RWPE1 (cell line): ENCODE data around the gene TRIM3.

ENCODE experiments used
- CTCF ChIA-PET: fragments of 350-600 bp; sonication (Branson Sonifier 250); formaldehyde crosslinking; extraction: SDS; loops from one replicate; lab custom pipeline; 2021; lab: Yijun Ruan, JAX
- POLR2A ChIA-PET: fragments of 400-600 bp; formaldehyde crosslinking; extraction: SDS; loops from one replicate; lab custom pipeline; 2020; ENCODE audit warnings: antibody characterized with exemption; ENCODE audit not compliant: low non-redundant PET; lab: Yijun Ruan, JAX
- DNase-seq: peaks from one replicate; pipeline ENCODE4 v3.0.0; 2012; ENCODE audit warnings: low spot score
- H3K27ac ChIP-seq: fragments of 450-650 bp; 2 replicates; pipeline ENCODE4 v1.5.1; 2017
- CTCF ChIP-seq: fragments of 450-650 bp; conservative IDR thresholded peaks from 2 replicates; pipeline ENCODE4 v1.5.1; 2017; ENCODE audit warnings: low read depth, mild to moderate bottlenecking

Gene TRIM3

GRCh38 chr11:6482441-6482840, 8.7 kb upstream of the TRIM3 start:
- H3K27ac ChIP-seq, result no peak overlapping the region
- POLR2A ChIA-PET, result no interaction called here
- CTCF ChIA-PET, result no interaction called here
- TF ChIP-seq CTCF, result no peak
- no peak for DNase-seq

DNA sequence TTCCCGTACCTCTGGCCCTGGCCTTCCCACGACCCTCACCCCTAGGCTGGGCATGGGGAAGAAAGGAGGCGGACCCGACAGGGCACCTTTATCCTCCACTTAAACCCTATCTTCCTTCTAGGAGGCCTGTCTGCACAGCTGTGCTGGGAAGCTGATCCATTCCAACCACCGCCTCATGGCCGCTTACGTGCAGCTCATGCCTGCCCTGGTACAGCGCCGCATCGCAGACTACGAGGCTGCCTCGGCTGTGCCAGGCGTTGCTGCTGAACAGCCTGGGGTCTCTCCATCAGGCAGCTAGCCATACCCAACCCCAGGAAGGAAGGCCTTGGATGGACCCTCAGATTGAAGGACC, 8.2 kb upstream of the TRIM3 start:
- no peak for TF ChIP-seq CTCF
- DNase-seq, result no peak
- POLR2A ChIA-PET, result no interaction called here
- CTCF ChIA-PET, result no interaction called here
- H3K27ac ChIP-seq, result peak overlapping the region; percentile 83

DNA sequence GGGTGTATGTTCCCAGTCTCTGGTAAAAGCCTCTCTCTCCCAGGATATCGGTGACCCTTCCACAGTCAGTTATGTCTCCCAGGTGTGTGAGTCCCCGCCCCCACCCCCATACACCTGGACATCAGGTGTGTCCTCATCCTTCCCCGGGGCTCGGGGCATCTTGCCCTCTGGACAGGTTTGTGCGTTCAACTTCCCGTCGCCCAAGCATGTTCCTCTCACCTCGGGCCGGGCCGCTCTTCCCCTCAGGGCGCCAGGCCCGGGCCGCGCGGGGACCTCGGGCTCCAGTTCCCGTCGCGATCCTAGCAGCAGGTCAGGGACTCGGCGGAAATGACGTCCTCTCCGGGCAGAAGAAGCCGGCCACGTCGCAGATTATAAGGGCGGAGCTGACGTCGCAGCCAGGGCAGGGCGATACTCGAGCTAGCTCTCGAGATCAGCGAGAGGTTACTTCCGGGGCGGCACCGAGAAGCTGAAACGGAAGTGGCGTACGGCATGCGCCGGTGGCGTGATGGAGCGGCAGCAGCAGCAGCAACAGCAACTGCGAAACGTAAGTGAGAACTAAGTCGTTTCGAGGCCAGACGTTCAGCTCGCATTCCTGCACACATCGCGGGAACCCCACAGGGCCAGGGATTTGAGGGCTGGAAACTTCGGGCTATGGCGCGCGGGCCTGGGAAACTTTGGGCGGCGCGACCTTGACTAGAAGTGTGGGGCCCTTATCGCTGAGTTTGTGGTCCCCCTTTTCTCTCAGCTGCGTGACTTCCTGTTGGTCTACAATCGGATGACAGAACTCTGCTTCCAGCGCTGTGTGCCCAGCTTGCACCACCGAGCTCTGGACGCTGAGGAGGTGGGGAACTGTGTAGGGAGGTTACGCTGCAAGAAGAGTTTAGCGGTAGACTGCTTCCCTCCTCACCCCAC, 7.5 kb upstream of the TRIM3 start, which contains the start of the genes ARFIP2 and TIMM10B:
ARFIP2 (minus strand) TSS at position 320 of the 912 bp plus-strand sequence. CDS start 910 bp downstream, outside the sequence.
TIMM10B (plus strand) TSS at position 490 of the 912 bp plus-strand sequence; CDS start at position 506, 16 bp downstream.
- POLR2A ChIA-PET, result interaction anchor here (0.6 to 0.9 kb wide), 2 partner anchors 20 to 122 kb away, joined by 3 to 4 read pairs; partner anchors contain the start of genes ILK and RRP8
- H3K27ac ChIP-seq, result peak within 1 kb of the TSS; percentile 83
- no peak for TF ChIP-seq CTCF
- peak; percentile 97 for DNase-seq
- CTCF ChIA-PET, result interaction anchor here (0.6 kb wide), 1 partner anchor 1774 kb away, joined by 3 read pairs; no protein-coding TSS in a partner anchor

DNA sequence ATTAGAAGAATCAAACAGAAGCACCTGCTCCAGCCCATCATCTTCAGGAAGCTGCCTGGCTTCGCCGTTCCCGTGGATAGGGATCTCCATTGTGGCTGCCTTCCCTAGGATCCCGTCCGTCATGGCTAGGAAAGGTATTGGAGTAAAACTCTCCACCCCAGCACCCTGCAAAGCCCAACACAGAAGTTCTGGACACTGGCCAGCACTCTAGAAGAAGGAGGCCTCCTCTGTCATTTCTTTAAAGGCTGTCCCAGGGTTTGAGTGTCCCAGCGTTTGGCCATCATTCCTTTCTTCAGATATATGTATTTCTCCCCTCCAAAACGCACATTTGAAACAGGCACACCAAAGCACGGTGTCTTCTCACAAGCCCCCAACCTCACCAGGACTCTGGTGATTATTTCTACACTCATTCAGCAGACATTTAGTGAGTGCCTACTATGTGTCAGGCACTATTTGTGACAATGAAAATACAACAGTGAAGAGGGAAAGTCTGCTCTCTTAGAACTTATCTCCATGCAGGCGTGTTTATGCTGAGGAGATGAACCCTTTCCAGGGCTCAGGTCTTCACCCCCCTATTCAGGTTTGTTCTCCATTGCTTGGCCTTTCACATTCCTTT, 6.7 kb upstream of the TRIM3 start:
- no peak for DNase-seq
- ChIA-PET POLR2A (no interaction called here), CTCF (no interaction called here)
- H3K27ac ChIP-seq, result peak overlapping the region; percentile 83
- TF ChIP-seq CTCF, result no peak

DNA sequence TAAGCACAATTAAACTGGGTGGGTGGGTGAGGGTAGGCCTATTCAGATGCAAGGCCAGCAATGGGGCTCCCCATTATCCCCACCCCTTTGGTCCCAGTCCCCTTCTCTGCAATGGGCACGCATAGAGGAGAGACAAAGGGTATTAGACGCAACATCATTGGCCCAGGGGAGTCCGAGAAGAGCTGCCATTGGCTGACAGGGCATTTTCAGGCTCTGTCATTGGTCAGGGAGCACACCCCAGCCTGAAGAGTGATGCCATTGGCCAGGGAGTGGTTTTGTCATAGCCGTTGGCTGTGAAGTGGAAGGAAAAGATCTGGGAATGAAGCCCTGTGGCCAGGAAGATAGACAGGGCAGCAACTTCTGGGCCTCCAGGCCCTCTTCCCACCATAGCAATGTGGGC, 2.8 kb upstream of the TRIM3 start:
- no peak for TF ChIP-seq CTCF
- POLR2A ChIA-PET, result no interaction called here
- CTCF ChIA-PET, result no interaction called here
- no peak for DNase-seq
- H3K27ac ChIP-seq, result peak overlapping the region; percentile 86

DNA sequence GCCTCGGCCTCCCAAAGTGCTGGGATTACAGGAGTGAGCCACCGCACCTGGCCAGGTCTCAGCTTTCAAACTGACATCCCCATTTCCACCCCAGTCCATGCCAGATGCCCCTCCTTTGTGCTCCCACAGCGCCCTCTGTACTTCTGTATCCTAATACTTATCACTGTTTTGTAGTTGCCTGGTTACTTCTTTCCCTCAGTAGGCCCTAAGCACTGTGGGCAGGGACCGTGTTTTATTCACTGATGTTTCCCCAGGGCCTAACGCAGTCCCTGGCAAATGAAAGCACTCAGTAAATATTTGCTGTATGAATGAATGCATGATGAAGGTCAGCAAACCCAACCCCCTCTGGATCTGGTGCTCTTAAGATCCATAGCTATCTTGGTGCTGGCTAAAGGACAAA, 2.2 kb upstream of the TRIM3 start:
- H3K27ac ChIP-seq, result peak overlapping the region; percentile 86
- DNase-seq, result no peak
- no peak for TF ChIP-seq CTCF
- POLR2A ChIA-PET, result no interaction called here
- CTCF ChIA-PET, result interaction anchor here (0.6 kb wide), 1 partner anchor 42 kb away, joined by 3 read pairs; no protein-coding TSS in a partner anchor
